Measurements from ENCODE around the gene TMEM209.

GRCh38 chr7:130140551-130141160, 64.5 kb downstream of the TMEM209 start:
- TF ChIP-seq SPI1 (IDR thresholded peaks at IDR 0.05; ENCODE audit: borderline replicate concordance, low read depth): no peak
- no peak for TF ChIP-seq CTCF (IDR thresholded peaks at IDR 0.05; ENCODE audit: insufficient read depth, low read length)
- TF ChIP-seq POLR2AphosphoS5 (IDR thresholded peaks at IDR 0.05; ENCODE audit: low read depth): no peak

All from HL-60 (cell line).